Measurements from ENCODE around the gene PPP4C. TPM values are rescaled to one million over a fixed set of nuclear protein-coding genes. Genes with fewer than 3 reads are reported as not detected.
A peak's percentile ranks its signal among the peaks of the same experiment; 100 is the strongest.

PPP4C gene
- polyA plus RNA-seq, 3 donors, result 186 to 388 (median 279) TPM

DNA sequence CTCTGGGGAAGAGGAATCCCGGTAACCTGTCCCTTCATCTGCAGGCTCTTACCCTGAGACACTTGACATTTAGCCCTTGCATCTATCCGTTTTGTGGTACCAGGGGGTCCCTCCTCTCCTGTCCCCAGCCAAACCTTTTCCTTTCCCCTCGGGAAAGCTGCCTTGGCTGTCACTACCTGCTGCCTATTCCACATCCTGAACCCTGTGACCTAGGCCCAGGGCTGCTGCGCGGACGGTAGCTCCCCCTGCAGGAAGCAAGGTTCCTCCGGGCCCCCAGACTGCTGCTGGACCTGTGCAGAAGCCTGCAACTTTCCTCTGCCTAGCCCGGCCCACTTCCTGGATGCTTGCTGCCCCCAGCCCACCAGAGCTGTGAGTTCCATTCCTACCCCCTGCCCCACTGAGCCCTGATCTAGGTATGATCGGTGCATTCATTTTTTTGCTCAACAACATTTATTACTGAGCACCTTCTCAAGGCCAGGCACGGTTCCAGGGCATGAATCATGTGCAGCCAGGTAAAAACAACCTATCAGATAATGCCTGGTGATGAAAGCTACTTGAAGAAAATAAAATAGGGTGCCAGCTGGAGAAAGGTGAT, 20.7 kb upstream of the PPP4C start:
- Mint-ChIP-seq H3K4me1 (peaks cover 15% of the 10 kb centered on the region), H3K4me3 (no peak overlapping the region), H3K27me3 (ENCODE audit: low read depth in 3 of 3) (peaks cover 0 to 1% (median 0%) of the 10 kb centered on the region in 3 donors), H3K27ac (peak overlapping the region in 2 of 7 donors; percentile 49 to 64), H3K9me3 (peaks cover 0 to 3% (median 0%) of the 10 kb centered on the region in 7 donors), H3K36me3 (no peaks in the 10 kb centered on the region)
- Histone ChIP-seq H3K27ac (ENCODE audit: low read depth in 1 of 2, low read length in 2 of 2) (no peak overlapping the region), H3K9me3 (replicated peaks in 1 of 2; ENCODE audit: control insufficient read depth in 1 of 2, insufficient read depth in 1 of 2, low read length in 2 of 2) (no peaks in the 10 kb centered on the region), H3K4me2 (replicated peaks; ENCODE audit: extremely low read depth, low read length, poor library complexity, severe bottlenecking) (no peak overlapping the region), H3K36me3 (replicated peaks in 1 of 2; ENCODE audit: control insufficient read depth in 1 of 2, insufficient read depth in 2 of 2, low read length in 2 of 2) (no peaks in the 10 kb centered on the region), H3K4me1 (ENCODE audit: control insufficient read depth in 1 of 2, insufficient read depth in 2 of 2, low read length in 2 of 2) (peaks cover 11 to 18% of the 10 kb centered on the region in 2 donors), H2AFZ (ENCODE audit: insufficient read depth, low read depth, low read length, poor library complexity, severe bottlenecking) (no peak overlapping the region), H3K79me2 (ENCODE audit: insufficient read depth, low read length) (peaks cover 2% of the 10 kb centered on the region), H3K4me3 (replicated peaks in 1 of 3; ENCODE audit: low read depth in 2 of 3, low read length in 3 of 3) (no peak overlapping the region), H4K20me1 (ENCODE audit: insufficient read depth, low read length) (no peaks in the 10 kb centered on the region), H3K27me3 (ENCODE audit: control insufficient read depth in 2 of 2, insufficient read depth in 2 of 2, low read length in 2 of 2) (no peaks in the 10 kb centered on the region), H3K9ac (ENCODE audit: insufficient read depth, low read length, poor library complexity, severe bottlenecking) (no peak overlapping the region)
- intact Hi-C loops (cut with micrococcal nuclease), result no loop called here
- DNase-seq, result peak in 1 of 3 donors; percentile 48
- WGBS (ENCODE audit: insufficient coverage), result 22% methylated on average over 7 of the region's 10 CpGs
- TF ChIP-seq CTCF (IDR thresholded peaks at IDR 0.05), result peak; percentile 59

DNA sequence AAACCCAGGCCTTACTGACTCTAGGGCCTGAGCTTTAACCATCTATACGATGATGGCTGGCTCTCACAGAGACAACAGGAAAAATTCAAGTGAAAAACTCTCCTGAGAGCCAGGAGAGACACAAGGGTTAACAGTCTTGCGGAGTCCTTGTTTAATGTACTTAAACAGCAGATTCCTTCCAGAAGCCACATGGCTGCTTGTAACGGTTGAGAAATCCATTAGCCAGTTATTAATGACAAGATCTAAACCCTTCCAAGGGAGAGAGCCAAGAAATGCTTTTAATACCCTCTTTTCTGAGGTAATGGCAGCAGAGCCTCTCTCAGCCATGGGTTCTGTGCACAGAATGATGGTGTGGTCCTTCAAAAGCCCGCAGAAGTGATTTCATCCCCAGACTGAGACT, 15.4 kb upstream of the PPP4C start:
- Mint-ChIP-seq H3K36me3 (no peaks in the 10 kb centered on the region), H3K27me3 (ENCODE audit: low read depth in 3 of 3) (peaks cover 0 to 3% (median 0%) of the 10 kb centered on the region in 3 donors), H3K4me3 (no peak overlapping the region), H3K9me3 (peaks cover 0 to 2% (median 0%) of the 10 kb centered on the region in 7 donors), H3K27ac (no peak overlapping the region), H3K4me1 (peaks cover 14% of the 10 kb centered on the region)
- no peaks in the 10 kb centered on the region for H3K9me3 ChIP-seq (replicated peaks in 1 of 2; ENCODE audit: control insufficient read depth in 1 of 2, insufficient read depth in 1 of 2, low read length in 2 of 2)
- intact Hi-C loops (cut with micrococcal nuclease), result no loop called here
- DNase-seq, result no peak
- no peak overlapping the region for H3K4me3 ChIP-seq (replicated peaks in 1 of 3; ENCODE audit: low read depth in 2 of 3, low read length in 3 of 3)
- H3K27me3 ChIP-seq (ENCODE audit: control insufficient read depth in 2 of 2, insufficient read depth in 2 of 2, low read length in 2 of 2), result no peaks in the 10 kb centered on the region
- H3K36me3 ChIP-seq (replicated peaks in 1 of 2; ENCODE audit: control insufficient read depth in 1 of 2, insufficient read depth in 2 of 2, low read length in 2 of 2), result no peaks in the 10 kb centered on the region
- WGBS (ENCODE audit: insufficient coverage), result 100% methylated on average over 4 of the region's 4 CpGs
- H2AFZ ChIP-seq (ENCODE audit: insufficient read depth, low read depth, low read length, poor library complexity, severe bottlenecking), result no peak overlapping the region
- H3K4me2 ChIP-seq (replicated peaks; ENCODE audit: extremely low read depth, low read length, poor library complexity, severe bottlenecking), result no peak overlapping the region
- H3K9ac ChIP-seq (ENCODE audit: insufficient read depth, low read length, poor library complexity, severe bottlenecking), result no peak overlapping the region
- H3K4me1 ChIP-seq (ENCODE audit: control insufficient read depth in 1 of 2, insufficient read depth in 2 of 2, low read length in 2 of 2), result peaks cover 16 to 21% of the 10 kb centered on the region in 2 donors
- peaks cover 16% of the 10 kb centered on the region for H3K79me2 ChIP-seq (ENCODE audit: insufficient read depth, low read length)
- TF ChIP-seq CTCF (IDR thresholded peaks at IDR 0.05), result no peak
- no peaks in the 10 kb centered on the region for H4K20me1 ChIP-seq (ENCODE audit: insufficient read depth, low read length)
- H3K27ac ChIP-seq (ENCODE audit: low read depth in 1 of 2, low read length in 2 of 2), result no peak overlapping the region

All from CD14-positive monocyte (primary cell).